ENCODE results near the gene SVOP. TPM values are rescaled to one million over a fixed set of nuclear protein-coding genes. Genes with fewer than 3 reads are reported as not detected.

Gene SVOP
- total RNA-seq, 4 donors from 2014 or later: under 0.01 to 0.33 (median 0.06) TPM; not detected in 1

DNA sequence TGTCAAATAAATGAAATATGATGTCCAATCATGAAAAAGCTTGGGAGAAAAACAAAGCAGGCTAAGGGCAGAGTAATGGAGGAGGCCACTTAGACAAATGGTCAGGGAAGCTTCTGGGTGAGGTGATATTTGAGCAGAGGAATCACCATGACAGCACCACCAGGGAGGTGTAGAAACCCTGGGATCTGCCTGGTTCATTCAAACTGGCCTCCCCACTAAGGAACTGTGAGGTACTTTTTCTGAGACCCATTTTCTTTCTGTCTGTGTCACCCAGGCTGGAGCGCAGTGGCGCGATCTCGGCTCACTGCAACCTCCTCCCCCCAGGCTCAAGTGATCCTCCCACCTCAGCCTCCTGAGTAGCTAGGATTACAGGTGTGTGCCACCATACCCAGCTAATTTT lies 155.7 kb downstream of the SVOP start:
- no peaks in the 10 kb centered on the region for H3K4me1 ChIP-seq
- intact Hi-C loops (cut with DNase I): loop anchor here (10.0 kb wide), 1 partner anchor 80 kb away; no protein-coding TSS in a partner anchor
- no peaks in the 10 kb centered on the region for H3K9me3 ChIP-seq
- whole genome bisulfite sequencing: 93% methylated on average over 4 of the region's 4 CpGs
- DNase-seq (ENCODE audit: extremely low spot score): no peak
- no peak overlapping the region for H3K27ac ChIP-seq (replicated peaks in 1 of 4)
- TF ChIP-seq EP300 (IDR thresholded peaks at IDR 0.05) (no peak), POLR2AphosphoS5 (IDR thresholded peaks at IDR 0.05) (no peak), POLR2A (IDR thresholded peaks at IDR 0.05; ENCODE audit: low read depth) (no peak)
- TF ChIP-seq, protein P1, sequence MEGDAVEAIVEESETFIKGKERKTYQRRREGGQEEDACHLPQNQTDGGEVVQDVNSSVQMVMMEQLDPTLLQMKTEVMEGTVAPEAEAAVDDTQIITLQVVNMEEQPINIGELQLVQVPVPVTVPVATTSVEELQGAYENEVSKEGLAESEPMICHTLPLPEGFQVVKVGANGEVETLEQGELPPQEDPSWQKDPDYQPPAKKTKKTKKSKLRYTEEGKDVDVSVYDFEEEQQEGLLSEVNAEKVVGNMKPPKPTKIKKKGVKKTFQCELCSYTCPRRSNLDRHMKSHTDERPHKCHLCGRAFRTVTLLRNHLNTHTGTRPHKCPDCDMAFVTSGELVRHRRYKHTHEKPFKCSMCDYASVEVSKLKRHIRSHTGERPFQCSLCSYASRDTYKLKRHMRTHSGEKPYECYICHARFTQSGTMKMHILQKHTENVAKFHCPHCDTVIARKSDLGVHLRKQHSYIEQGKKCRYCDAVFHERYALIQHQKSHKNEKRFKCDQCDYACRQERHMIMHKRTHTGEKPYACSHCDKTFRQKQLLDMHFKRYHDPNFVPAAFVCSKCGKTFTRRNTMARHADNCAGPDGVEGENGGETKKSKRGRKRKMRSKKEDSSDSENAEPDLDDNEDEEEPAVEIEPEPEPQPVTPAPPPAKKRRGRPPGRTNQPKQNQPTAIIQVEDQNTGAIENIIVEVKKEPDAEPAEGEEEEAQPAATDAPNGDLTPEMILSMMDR (IDR thresholded peaks at IDR 0.05): no peak
- H3K27me3 ChIP-seq: no peaks in the 10 kb centered on the region
- H3K36me3 ChIP-seq: no peaks in the 10 kb centered on the region
- H3K4me3 ChIP-seq: no peak overlapping the region

DNA sequence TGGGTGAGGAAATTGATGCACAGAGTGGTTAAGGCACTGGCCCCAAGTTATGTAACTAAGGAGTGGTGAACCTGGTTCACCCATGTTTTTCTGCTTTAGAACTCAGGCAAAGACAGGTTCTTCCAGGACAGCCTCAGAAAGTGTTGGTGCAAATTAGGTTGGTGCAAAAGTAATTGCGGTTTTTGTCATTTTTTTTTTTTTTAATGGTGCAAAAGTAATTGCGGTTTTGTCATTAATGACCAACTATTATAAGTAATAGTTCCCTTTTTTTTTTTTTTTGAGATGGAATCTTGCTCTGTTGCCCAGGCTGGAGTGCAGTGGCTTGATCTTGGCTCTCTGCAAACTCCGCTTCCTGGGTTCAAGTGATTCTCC lies 158.3 kb downstream of the SVOP start:
- Histone ChIP-seq H3K4me3 (no peak overlapping the region), H3K36me3 (no peaks in the 10 kb centered on the region), H3K9me3 (no peaks in the 10 kb centered on the region), H3K27me3 (no peaks in the 10 kb centered on the region), H3K4me1 (peaks cover 12 to 19% (median 19%) of the 10 kb centered on the region in 4 donors), H3K27ac (replicated peaks in 1 of 4) (no peak overlapping the region)
- WGBS: 91% methylated on average over 3 of the region's 3 CpGs
- TF ChIP-seq, protein P1 (IDR thresholded peaks at IDR 0.05): no peak
- TF ChIP-seq POLR2A (IDR thresholded peaks at IDR 0.05; ENCODE audit: low read depth): no peak
- no peak for TF ChIP-seq EP300 (IDR thresholded peaks at IDR 0.05)
- TF ChIP-seq POLR2AphosphoS5 (IDR thresholded peaks at IDR 0.05): no peak
- DNase-seq (ENCODE audit: extremely low spot score): no peak
- intact Hi-C loops (cut with DNase I): loop anchor here (10.0 kb wide), 1 partner anchor 82 kb away; no protein-coding TSS in a partner anchor

DNA sequence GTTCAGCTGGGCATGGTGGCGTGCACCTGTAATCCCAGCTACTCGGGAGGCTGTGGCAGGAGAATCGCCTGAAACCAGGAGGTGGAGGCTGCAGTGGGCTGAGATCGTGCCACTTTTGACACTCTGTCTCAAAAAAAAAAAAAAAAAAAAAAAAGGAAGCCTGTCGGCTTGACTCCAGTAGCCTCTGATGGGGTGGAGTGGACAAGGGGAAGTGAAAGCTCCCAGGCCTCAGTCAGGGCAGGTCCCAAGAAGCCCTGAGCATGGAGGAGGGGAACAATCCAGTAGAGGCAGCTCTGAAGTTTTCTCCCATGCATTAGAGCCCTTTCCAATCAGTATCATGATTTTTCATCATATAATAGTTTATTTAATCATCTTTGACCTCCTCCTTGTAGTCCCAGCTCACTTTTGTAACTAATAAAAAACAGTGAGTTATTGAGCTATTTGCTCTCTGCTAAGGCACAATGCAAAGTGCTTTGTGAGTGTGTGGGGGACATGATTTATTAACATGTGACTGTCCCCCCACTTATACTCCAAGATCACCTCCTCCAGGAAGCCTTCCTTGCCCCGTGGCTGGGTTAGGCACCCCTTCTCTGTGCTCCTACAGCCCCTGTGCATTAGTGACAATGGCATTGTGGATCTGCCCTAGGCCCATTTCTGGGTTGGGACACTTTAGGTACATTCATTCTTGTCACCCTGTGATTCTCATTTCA lies 158.8 kb downstream of the SVOP start:
- Histone ChIP-seq H3K27me3 (no peaks in the 10 kb centered on the region), H3K4me1 (peaks cover 12 to 19% (median 19%) of the 10 kb centered on the region in 4 donors), H3K27ac (replicated peaks in 1 of 4) (no peak overlapping the region), H3K9me3 (no peaks in the 10 kb centered on the region), H3K36me3 (no peaks in the 10 kb centered on the region), H3K4me3 (no peak overlapping the region)
- intact Hi-C loops (cut with DNase I): loop anchor here (10.0 kb wide), 1 partner anchor 83 kb away; no protein-coding TSS in a partner anchor
- 66% methylated on average over 6 of the region's 6 CpGs for WGBS
- TF ChIP-seq POLR2A (IDR thresholded peaks at IDR 0.05; ENCODE audit: low read depth): no peak
- TF ChIP-seq EP300 (IDR thresholded peaks at IDR 0.05): no peak
- TF ChIP-seq, protein P1 (IDR thresholded peaks at IDR 0.05): no peak
- no peak for TF ChIP-seq POLR2AphosphoS5 (IDR thresholded peaks at IDR 0.05)
- DNase-seq (ENCODE audit: extremely low spot score): no peak

DNA sequence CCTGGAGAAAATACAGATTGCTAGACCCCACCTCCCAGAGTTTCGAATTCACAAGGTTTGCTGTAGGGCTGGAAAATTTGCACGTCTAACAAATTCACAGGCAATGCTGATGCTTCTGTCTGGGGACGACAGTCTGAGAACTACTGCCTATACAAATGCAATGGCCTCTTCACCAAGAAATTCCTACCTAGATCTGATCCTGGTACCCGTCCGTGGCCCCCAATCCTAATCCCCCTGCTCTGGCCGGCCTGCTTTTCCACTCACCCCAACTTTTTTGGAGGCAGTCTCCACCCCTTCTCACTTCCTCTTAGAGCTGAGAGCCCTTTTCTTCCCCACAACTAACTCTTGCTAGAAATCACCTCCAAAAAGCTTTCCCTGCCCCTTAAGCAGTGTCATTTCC lies 160.4 kb downstream of the SVOP start:
- peaks cover 22 to 35% (median 32%) of the 10 kb centered on the region in 4 donors for H3K4me1 ChIP-seq
- no peak overlapping the region for H3K27ac ChIP-seq (replicated peaks in 1 of 4)
- no peaks in the 10 kb centered on the region for H3K9me3 ChIP-seq
- WGBS: 80% methylated on average over 6 of the region's 6 CpGs
- TF ChIP-seq, protein P1 (IDR thresholded peaks at IDR 0.05): no peak
- TF ChIP-seq POLR2AphosphoS5 (IDR thresholded peaks at IDR 0.05): no peak
- TF ChIP-seq EP300 (IDR thresholded peaks at IDR 0.05): no peak
- no peak for TF ChIP-seq POLR2A (IDR thresholded peaks at IDR 0.05; ENCODE audit: low read depth)
- intact Hi-C loops (cut with DNase I): loop anchor here (10.0 kb wide), 1 partner anchor 84 kb away; no protein-coding TSS in a partner anchor
- no peaks in the 10 kb centered on the region for H3K27me3 ChIP-seq
- H3K36me3 ChIP-seq: no peaks in the 10 kb centered on the region
- DNase-seq (ENCODE audit: extremely low spot score): no peak
- no peak overlapping the region for H3K4me3 ChIP-seq
